Measurements from ENCODE around the gene SLFN14. TPM values are rescaled to one million over a fixed set of nuclear protein-coding genes. Genes with fewer than 3 reads are reported as not detected.

Gene SLFN14
- not detected in 3 replicates for total RNA-seq
- long read RNA-seq, result 0 reads

DNA sequence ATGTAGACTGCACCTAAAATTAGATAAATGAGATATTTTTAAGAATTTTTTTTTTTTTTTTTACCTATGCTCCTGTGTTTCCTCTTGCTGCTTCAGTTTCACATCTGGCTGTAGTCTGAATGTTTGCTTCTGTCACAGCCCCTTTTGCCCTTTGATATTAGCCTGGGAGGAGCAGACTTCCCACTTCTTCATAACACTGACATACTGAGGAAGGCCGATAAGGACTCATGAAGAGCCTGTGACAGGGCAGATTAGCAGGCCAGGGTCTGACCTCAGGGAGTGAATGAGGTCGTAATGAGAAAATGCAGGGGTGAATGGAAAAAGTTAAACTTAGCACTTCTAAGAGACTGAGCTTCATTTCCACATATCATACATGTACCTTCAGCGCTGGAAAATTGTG lies at the start of gene SLFN14:
Gene SLFN14 (minus strand): TSS at position 117 of the 400 bp plus-strand sequence. CDS start 2,757 bp downstream, outside the sequence.
- no peaks in the 10 kb centered on the region for H3K9me3 Mint-ChIP-seq (ENCODE audit: low read depth)
- H3K36me3 Mint-ChIP-seq (ENCODE audit: low read depth), result no peaks in the 10 kb centered on the region
- TF ChIP-seq, protein P1, sequence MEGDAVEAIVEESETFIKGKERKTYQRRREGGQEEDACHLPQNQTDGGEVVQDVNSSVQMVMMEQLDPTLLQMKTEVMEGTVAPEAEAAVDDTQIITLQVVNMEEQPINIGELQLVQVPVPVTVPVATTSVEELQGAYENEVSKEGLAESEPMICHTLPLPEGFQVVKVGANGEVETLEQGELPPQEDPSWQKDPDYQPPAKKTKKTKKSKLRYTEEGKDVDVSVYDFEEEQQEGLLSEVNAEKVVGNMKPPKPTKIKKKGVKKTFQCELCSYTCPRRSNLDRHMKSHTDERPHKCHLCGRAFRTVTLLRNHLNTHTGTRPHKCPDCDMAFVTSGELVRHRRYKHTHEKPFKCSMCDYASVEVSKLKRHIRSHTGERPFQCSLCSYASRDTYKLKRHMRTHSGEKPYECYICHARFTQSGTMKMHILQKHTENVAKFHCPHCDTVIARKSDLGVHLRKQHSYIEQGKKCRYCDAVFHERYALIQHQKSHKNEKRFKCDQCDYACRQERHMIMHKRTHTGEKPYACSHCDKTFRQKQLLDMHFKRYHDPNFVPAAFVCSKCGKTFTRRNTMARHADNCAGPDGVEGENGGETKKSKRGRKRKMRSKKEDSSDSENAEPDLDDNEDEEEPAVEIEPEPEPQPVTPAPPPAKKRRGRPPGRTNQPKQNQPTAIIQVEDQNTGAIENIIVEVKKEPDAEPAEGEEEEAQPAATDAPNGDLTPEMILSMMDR (IDR thresholded peaks at IDR 0.05), result no peak
- H3K4me1 Mint-ChIP-seq (ENCODE audit: low read depth), result no peaks in the 10 kb centered on the region
- DNase-seq (ENCODE audit: low spot score), result no peak
- no peak within 1 kb of the TSS for H3K27ac Mint-ChIP-seq (ENCODE audit: unreplicated experiment)
- H3K27me3 Mint-ChIP-seq (ENCODE audit: low read depth), result peaks cover 32% of the 10 kb centered on the region
- H3K4me3 Mint-ChIP-seq (ENCODE audit: unreplicated experiment), result no peak within 1 kb of the TSS

- no peak overlapping the region for H3K27ac Mint-ChIP-seq (ENCODE audit: unreplicated experiment)
- no peaks in the 10 kb centered on the region for H3K9me3 Mint-ChIP-seq (ENCODE audit: low read depth)
- H3K4me1 Mint-ChIP-seq (ENCODE audit: low read depth), result peaks cover 3% of the 10 kb centered on the region
- TF ChIP-seq, protein P1 (IDR thresholded peaks at IDR 0.05), result no peak
- no peak for DNase-seq (ENCODE audit: low spot score)
- H3K27me3 Mint-ChIP-seq (ENCODE audit: low read depth), result no peaks in the 10 kb centered on the region
- peaks cover 22% of the 10 kb centered on the region for H3K36me3 Mint-ChIP-seq (ENCODE audit: low read depth)
- no peak overlapping the region for H3K4me3 Mint-ChIP-seq (ENCODE audit: unreplicated experiment)
These were observed 49.2 kb upstream of the SLFN14 start for GRCh38 chr17:35609831-35610230.

- H3K4me3 Mint-ChIP-seq (ENCODE audit: unreplicated experiment), result no peak overlapping the region
- H3K36me3 Mint-ChIP-seq (ENCODE audit: low read depth), result peaks cover 30% of the 10 kb centered on the region
- no peak overlapping the region for H3K27ac Mint-ChIP-seq (ENCODE audit: unreplicated experiment)
- DNase-seq (ENCODE audit: low spot score), result no peak
- no peaks in the 10 kb centered on the region for H3K9me3 Mint-ChIP-seq (ENCODE audit: low read depth)
- H3K4me1 Mint-ChIP-seq (ENCODE audit: low read depth), result no peaks in the 10 kb centered on the region
- no peaks in the 10 kb centered on the region for H3K27me3 Mint-ChIP-seq (ENCODE audit: low read depth)
- TF ChIP-seq, protein P1 (IDR thresholded peaks at IDR 0.05), result no peak
These were observed 46.7 kb upstream of the SLFN14 start for GRCh38 chr17:35607239-35607847.

GRCh38 chr17:35605678-35606077 lies 45.1 kb upstream of the SLFN14 start:
- H3K36me3 Mint-ChIP-seq (ENCODE audit: low read depth), result peaks cover 29% of the 10 kb centered on the region
- H3K9me3 Mint-ChIP-seq (ENCODE audit: low read depth), result no peaks in the 10 kb centered on the region
- no peak overlapping the region for H3K4me3 Mint-ChIP-seq (ENCODE audit: unreplicated experiment)
- no peaks in the 10 kb centered on the region for H3K4me1 Mint-ChIP-seq (ENCODE audit: low read depth)
- TF ChIP-seq, protein P1 (IDR thresholded peaks at IDR 0.05), result no peak
- no peaks in the 10 kb centered on the region for H3K27me3 Mint-ChIP-seq (ENCODE audit: low read depth)
- DNase-seq (ENCODE audit: low spot score), result no peak
- H3K27ac Mint-ChIP-seq (ENCODE audit: unreplicated experiment), result peak overlapping the region; percentile 49

DNA sequence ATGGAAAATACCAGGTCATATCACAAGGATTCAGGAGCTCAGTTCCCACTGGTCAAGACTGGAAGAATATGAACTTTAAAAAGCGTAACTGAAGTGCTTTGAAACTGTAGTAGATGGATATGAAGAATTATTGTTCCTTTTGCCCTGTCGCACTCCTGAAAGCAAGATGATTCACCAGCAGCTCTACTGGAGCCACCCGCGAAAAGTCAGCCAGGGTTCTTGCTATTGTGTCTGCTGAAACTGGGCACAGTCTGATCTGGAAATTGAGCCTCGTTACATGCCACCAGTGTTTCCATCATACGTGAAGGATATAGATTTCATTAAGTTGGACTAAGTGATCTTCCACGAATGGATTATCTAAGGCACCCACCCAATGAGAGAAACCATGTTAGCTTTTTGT lies 43.1 kb upstream of the SLFN14 start:
- peaks cover 30% of the 10 kb centered on the region for H3K36me3 Mint-ChIP-seq (ENCODE audit: low read depth)
- H3K4me3 Mint-ChIP-seq (ENCODE audit: unreplicated experiment), result no peak overlapping the region
- no peaks in the 10 kb centered on the region for H3K27me3 Mint-ChIP-seq (ENCODE audit: low read depth)
- TF ChIP-seq, protein P1 (IDR thresholded peaks at IDR 0.05), result no peak
- H3K9me3 Mint-ChIP-seq (ENCODE audit: low read depth), result no peaks in the 10 kb centered on the region
- no peaks in the 10 kb centered on the region for H3K4me1 Mint-ChIP-seq (ENCODE audit: low read depth)
- DNase-seq (ENCODE audit: low spot score), result no peak
- H3K27ac Mint-ChIP-seq (ENCODE audit: unreplicated experiment), result no peak overlapping the region
